ENCODE measurements around the gene ZFAND2B. TPM values are rescaled to one million over a fixed set of nuclear protein-coding genes. Genes with fewer than 3 reads are reported as not detected.

The ZFAND2B gene
- total RNA-seq, 1 experiment from 2014 or later, result 16.4 TPM

Other genes starting within 250 kb of the ZFAND2B start
- 0.11 and 0.26 TPM in 2 replicates for gene CDK5R2, start 247.1 kb upstream of the ZFAND2B start, total RNA-seq (2021)
- gene FEV, start 221.6 kb upstream of the ZFAND2B start, total RNA-seq (2021), result not detected in 2 replicates
- gene CRYBA2, start 213.4 kb upstream of the ZFAND2B start, total RNA-seq (2021), result not detected in 2 replicates
- 0.18 and 0.20 TPM in 2 replicates for gene CFAP65, start 165.3 kb upstream of the ZFAND2B start, total RNA-seq (2021)
- 0.11 TPM in 1 of 2 replicates, not detected in the other for gene IHH, start 145.9 kb upstream of the ZFAND2B start, total RNA-seq (2021)
- gene NHEJ1, start 46.0 kb upstream of the ZFAND2B start, total RNA-seq (2021), result 19.7 and 20.8 TPM in 2 replicates
- gene SLC23A3, start 36.8 kb upstream of the ZFAND2B start, total RNA-seq (2021), result 1.2 and 1.9 TPM in 2 replicates
- 33.0 and 36.4 TPM in 2 replicates for gene CNPPD1, start 29.9 kb upstream of the ZFAND2B start, total RNA-seq (2021)
- gene RETREG2, start 28.5 kb upstream of the ZFAND2B start, total RNA-seq (2021), result 46.7 and 48.0 TPM in 2 replicates
- 44.6 and 46.4 TPM in 2 replicates for gene ABCB6, start 12.2 kb downstream of the ZFAND2B start, total RNA-seq (2021)
- 46.4 and 52.2 TPM in 2 replicates for gene ATG9A, start 22.9 kb downstream of the ZFAND2B start, total RNA-seq (2021)
- 45.9 and 55.4 TPM in 2 replicates for gene ANKZF1, start 23.0 kb downstream of the ZFAND2B start, total RNA-seq (2021)
- 5.8 and 6.5 TPM in 2 replicates for gene GLB1L, start 38.7 kb downstream of the ZFAND2B start, total RNA-seq (2021)
- 21.6 and 22.4 TPM in 2 replicates for gene STK16, start 38.7 kb downstream of the ZFAND2B start, total RNA-seq (2021)
- gene TUBA4B, start 46.5 kb downstream of the ZFAND2B start, total RNA-seq (2021), result not detected in 2 replicates
- gene TUBA4A, start 47.1 kb downstream of the ZFAND2B start, total RNA-seq (2021), result 25.5 and 27.2 TPM in 2 replicates
- 32.0 and 34.1 TPM in 2 replicates for gene DNAJB2, start 72.6 kb downstream of the ZFAND2B start, total RNA-seq (2021)
- 6.3 and 6.5 TPM in 2 replicates for gene PTPRN, start 102.6 kb downstream of the ZFAND2B start, total RNA-seq (2021)
- gene RESP18, start 126.0 kb downstream of the ZFAND2B start, total RNA-seq (2021), result not detected in 2 replicates
- 60.9 and 63.5 TPM in 2 replicates for gene DNPEP, start 181.1 kb downstream of the ZFAND2B start, total RNA-seq (2021)
- gene DES, start 211.6 kb downstream of the ZFAND2B start, total RNA-seq (2021), result 3.0 and 4.6 TPM in 2 replicates
- 23.7 and 25.2 TPM in 2 replicates for gene SPEG, start 228.1 kb downstream of the ZFAND2B start, total RNA-seq (2021)